NCI-H226 (cell line): Measurements from ENCODE around the gene PCDHGA8.
"Not testable (repeated sequence)": the region's sequence is repeated elsewhere in the genome, so short reads cannot be mapped to it uniquely, and the experiment has no call there.

Source experiments
- DNase-seq: peaks from one replicate; pipeline ENCODE4 v3.0.0-alpha.2; 2015

The PCDHGA8 gene

GRCh38 chr5:141403387-141403786 is 11.0 kb downstream of the PCDHGA8 start:
- DNase-seq = no peak

- DNase-seq = not testable (repeated sequence)
Observed at GRCh38 chr5:141407790-141408505, 15.5 kb downstream of the PCDHGA8 start, which contains the start of gene PCDHGB6. Gene PCDHGB6, plus strand, starts transcription at chr5:141408021. Its CDS starts 182 bp downstream, at chr5:141408203.

- no peak for DNase-seq
Observed at GRCh38 chr5:141409598-141410306, 17.3 kb downstream of the PCDHGA8 start.

GRCh38 chr5:141411575-141411974 is 19.1 kb downstream of the PCDHGA8 start:
- no peak for DNase-seq

GRCh38 chr5:141412854-141413539 is 20.6 kb downstream of the PCDHGA8 start, which contains the start of gene PCDHGA10:
Gene PCDHGA10, plus strand, starts transcription at chr5:141412987. Its CDS starts 189 bp downstream, at chr5:141413176.
- peak; percentile 56 for DNase-seq

GRCh38 chr5:141413540-141414069 is 21.2 kb downstream of the PCDHGA8 start:
- DNase-seq = no peak

GRCh38 chr5:141414548-141415274 is 22.3 kb downstream of the PCDHGA8 start:
- DNase-seq = not testable (repeated sequence)

- DNase-seq = not testable (repeated sequence)
Observed at GRCh38 chr5:141415275-141415618, 22.8 kb downstream of the PCDHGA8 start.

- peak; percentile 78 for DNase-seq
Observed at GRCh38 chr5:141417494-141418172, 25.2 kb downstream of the PCDHGA8 start, which contains the start of gene PCDHGB7. Gene PCDHGB7, plus strand, starts transcription at chr5:141417677. Its CDS starts 183 bp downstream, at chr5:141417860.

- no peak for DNase-seq
Observed at GRCh38 chr5:141419074-141419880, 26.8 kb downstream of the PCDHGA8 start.

- no peak for DNase-seq
Observed at GRCh38 chr5:141420855-141421488, 28.5 kb downstream of the PCDHGA8 start, which contains the start of gene PCDHGA11. Gene PCDHGA11, plus strand, starts transcription at chr5:141421051. Its CDS starts 177 bp downstream, at chr5:141421228.

- DNase-seq = no peak
Observed at GRCh38 chr5:141421489-141421855, 29.0 kb downstream of the PCDHGA8 start.

GRCh38 chr5:141422742-141423291 is 30.4 kb downstream of the PCDHGA8 start:
- no peak for DNase-seq

GRCh38 chr5:141427783-141428426 is 35.5 kb downstream of the PCDHGA8 start:
- no peak for DNase-seq

- DNase-seq = peak; percentile 83
Observed at GRCh38 chr5:141430332-141431113, 38.1 kb downstream of the PCDHGA8 start, which contains the start of gene PCDHGA12. Gene PCDHGA12, plus strand, starts transcription at chr5:141430507. Its CDS starts 253 bp downstream, at chr5:141430760.

GRCh38 chr5:141431286-141431685 is 38.9 kb downstream of the PCDHGA8 start:
- no peak for DNase-seq

- not testable (repeated sequence) for DNase-seq
Observed at GRCh38 chr5:141432308-141432707, 39.9 kb downstream of the PCDHGA8 start.

- DNase-seq = not testable (repeated sequence)
Observed at GRCh38 chr5:141432726-141433125, 40.3 kb downstream of the PCDHGA8 start.
